ENCODE measurements around the gene PEX14.
A peak's percentile ranks its signal among the peaks of the same experiment; 100 is the strongest.

Gene PEX14

DNA sequence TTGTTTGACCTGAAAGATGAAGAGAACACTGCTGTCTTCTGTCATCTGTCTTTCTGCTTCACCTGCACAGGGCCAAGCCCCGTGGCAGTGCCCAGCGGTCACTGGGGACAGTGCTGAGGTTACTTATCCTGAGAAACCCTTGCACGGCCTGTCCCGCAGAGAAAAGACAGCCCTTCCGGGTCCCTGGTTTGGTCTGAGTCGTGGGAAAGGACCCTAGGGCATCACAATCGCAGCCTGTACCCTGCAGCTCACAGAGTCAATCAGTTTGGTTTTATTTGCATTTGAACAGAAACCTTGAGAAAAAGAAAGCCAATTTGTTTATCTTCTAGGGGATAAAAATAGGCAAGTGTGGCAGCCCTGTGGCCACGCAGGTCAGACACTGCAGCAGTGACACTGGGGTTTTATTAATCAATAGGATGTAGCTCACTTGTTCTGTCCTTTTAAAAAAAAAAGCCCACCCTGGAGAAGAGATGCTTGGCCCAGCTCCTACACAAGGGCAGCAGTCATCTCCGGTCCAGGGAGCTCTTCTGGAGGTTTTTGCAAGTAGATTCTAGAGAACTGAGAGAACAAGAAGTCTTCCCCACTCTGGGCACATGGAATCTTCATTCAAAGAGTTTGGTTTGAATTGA is 120.0 kb downstream of the PEX14 start:
- no peak for DNase-seq (ENCODE audit: low read depth)

DNA sequence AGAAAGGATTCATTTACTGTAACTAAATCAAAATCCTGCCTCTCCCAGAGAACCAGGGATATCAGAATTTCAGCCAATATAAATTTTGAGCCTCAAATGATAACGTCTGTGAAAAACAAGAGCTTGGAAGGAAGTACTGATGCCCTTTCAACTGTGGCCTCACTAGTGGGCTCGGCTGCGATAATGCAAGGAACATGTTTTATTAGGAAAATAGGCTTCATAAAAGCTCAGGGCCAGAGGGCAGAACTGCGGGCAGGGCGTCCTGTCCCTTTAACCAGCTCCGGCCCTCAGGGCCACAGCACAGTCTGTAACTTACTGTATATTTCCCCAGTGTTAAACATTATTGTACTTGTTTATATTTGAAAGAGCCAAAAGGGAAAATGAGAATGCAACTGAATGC is 122.0 kb downstream of the PEX14 start:
- DNase-seq (ENCODE audit: low read depth) = no peak

DNA sequence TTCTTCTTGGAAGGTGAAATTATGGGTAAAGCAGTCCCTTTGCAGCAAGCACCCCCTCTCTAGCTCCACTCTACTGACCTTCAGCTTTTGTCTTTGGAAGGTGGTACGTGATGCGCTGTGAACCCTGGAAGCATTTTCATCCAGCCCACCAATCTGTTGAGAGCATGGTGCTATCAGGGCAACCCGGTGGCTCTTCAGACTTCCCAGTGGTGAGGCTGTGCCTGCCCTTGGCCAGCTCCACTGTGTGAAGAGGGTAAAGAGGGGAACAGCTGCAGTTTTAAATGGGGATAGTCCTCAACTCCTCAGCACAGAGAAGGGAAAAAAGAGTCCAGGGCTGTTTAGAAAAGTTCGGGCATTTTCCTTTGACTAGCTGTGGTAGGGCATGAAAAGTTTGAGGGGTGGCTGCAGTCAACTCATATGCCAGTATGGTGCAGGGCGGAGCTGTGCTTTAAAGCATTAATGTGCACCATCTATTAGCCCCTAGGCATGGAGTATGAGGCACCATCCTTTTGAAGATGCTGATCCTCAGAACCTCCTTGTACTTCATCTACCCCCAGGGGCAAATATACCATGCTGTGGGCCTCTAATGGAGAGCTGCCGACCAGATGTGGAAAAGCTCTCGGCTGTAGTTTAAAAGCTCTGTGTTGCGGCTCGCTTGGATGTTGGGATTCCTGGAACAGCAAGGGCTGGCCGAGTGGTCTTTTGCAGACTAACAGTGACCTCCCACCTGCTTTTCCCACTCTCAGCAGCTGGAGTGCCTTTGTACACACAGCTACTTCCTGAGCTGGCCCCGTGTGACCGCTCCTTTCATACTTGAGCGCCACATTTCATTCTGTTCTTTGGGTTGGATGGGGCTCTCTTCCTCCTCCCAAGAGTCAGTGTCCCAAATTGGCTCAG is 123.0 kb downstream of the PEX14 start:
- no peak for DNase-seq (ENCODE audit: low read depth)

DNA sequence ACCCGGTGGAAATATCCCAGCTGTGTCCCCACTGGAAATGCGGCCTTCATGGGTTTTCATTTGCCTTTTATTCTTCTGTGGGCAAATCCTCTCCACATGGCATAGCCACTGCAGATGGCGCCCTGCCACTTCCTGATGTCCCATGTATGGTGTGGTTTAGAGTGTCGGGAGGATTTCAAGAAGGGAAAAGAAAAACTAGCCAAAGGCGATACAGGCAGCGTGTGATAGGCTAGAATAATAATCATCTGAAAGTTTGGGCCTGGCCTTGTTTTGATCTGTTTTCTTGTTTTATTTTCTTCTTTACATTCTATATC is 123.6 kb downstream of the PEX14 start:
- DNase-seq (ENCODE audit: low read depth) = no peak

DNA sequence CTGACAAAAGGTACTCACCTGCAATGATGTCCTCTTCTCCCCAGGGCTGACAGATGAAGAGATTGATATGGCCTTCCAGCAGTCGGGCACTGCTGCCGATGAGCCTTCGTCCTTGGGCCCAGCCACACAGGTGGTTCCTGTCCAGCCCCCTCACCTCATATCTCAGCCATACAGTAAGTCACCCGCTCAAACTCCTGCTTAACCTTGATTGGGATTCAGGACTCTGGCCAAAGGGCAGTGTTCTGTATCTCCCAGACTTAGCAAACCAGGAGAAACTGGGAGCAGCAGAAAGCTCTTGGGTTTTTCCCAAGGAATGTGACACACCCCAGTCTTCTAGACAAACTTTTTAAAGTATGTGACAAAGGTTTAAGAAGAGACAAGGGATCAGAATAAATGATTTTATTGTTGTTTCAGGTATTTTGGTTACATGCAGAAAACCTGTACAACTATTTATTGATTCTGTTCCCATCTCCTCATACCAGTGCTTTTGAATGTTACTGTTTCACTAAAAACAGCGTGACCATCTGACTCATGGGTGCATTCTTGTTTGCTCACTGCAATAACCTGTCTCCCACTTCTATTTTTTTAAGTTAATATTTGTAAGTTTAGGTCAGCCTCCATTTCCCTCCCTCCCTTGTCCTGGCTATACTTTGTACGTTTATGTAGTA is 124.6 kb downstream of the PEX14 start:
- DNase-seq (ENCODE audit: low read depth) = peak; percentile 82

DNA sequence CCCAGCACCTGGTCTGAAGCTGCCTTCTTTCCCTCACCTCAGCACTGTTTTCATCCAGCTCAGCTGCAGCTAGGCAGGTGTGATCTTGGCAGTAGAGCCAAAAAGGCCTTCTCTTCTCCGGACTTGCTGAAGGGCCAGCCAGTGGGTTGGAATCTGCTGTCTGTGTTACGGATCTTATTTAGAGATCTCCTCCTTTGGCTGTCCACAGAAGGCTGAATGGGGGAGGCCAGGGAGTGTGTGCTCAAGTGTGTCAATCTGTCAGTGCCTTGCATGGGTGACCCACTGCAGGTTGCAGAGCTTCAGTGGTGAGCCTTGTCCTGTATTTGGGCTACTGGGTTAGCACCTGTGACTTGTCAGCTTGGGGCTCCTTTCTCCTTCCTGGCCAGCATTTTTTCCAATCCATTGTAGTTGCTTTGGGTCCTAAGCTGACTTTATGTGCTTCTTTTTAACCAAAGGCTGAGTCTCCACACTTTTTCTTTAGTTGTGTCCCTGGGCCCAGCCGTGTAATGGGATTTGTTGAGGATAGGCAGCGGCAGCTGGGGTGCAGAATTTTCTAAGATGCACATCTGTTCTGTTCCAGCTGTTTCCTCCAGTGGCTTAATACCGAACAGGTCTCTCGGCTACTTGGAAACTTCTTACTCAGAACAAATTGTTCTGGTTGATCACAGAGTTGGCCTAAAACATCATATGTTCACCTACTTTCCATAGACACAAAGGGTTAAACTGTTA is 126.8 kb downstream of the PEX14 start:
- no peak for DNase-seq (ENCODE audit: low read depth)

DNA sequence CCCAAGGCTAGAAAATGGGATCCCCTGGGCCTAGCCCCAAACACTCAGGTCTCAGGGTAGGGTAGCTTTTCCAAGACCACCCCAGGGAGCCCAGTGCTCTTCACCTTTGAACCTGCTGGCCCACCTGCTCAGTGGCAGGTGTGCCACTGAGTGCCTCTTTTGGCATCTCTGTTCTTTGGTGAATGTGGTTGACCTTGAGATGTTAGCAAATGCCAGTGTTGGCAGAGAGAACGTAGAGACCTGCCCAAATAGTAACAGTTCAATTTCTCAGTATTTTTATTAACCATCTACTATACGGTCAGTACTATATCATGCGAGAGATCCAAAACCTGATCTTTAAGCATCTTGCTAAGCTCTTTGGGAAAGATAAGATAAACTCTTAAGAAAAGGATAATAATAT is 128.2 kb downstream of the PEX14 start:
- DNase-seq (ENCODE audit: low read depth) = no peak

DNA sequence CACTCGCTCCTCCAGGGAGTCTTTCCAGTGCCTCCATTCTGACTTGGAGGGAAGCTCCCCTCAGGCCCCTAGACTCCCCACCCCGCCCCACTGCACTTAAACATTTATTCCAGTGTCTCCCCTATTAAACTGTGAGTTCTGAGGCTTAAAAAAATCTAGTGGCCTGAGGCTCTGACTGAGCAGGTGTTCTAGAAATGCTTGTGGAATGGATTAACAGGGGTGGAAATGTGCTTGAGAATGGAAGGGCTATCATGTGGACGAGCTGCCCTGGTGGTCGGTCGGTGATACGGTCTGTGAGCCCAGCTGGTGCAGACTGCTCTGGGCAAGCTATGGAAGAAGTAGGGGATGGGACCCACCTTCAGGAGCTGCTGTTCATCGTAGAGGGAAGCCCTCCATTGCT is 130.2 kb downstream of the PEX14 start:
- no peak for DNase-seq (ENCODE audit: low read depth)

DNA sequence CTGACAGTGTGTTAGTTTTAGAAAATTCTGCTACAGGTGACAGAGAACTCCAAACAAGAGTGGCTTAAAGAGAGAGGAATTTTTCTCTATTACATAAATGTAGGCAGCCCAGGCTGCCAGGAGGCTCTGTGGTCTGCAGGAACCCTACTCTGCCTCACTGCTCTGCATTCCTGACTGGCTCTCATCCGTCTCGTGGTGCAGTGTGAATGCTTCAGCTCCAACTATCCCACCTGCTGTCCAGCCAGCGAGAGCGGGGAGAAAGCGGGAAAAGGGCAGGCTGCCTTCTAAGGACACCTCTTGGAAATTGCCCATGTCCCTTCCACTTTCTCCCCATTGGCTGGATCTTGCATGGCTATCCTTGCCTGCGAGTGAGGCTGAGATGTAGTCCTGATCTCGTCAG is 131.3 kb downstream of the PEX14 start:
- DNase-seq (ENCODE audit: low read depth) = peak; percentile 11

DNA sequence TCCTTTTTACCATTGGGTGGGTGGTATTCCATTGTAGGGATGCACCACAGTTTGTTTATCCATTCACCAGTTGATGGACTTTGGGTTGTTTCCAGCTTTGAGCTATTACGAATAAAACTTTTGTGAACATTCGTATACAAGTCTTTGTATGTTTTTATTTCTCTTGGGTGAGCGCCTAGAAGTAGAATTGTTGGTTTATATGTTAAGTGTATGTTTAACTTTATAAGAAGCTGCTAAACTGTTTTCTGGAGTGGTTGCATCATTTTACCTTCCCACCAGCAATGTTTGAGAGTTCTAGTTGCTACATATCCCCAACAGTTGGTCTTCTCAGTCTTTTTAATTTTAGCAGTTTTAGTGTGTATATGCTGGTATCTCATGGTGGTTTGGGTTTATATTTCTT is 132.5 kb downstream of the PEX14 start:
- peak; percentile 47 for DNase-seq (ENCODE audit: low read depth)

DNA sequence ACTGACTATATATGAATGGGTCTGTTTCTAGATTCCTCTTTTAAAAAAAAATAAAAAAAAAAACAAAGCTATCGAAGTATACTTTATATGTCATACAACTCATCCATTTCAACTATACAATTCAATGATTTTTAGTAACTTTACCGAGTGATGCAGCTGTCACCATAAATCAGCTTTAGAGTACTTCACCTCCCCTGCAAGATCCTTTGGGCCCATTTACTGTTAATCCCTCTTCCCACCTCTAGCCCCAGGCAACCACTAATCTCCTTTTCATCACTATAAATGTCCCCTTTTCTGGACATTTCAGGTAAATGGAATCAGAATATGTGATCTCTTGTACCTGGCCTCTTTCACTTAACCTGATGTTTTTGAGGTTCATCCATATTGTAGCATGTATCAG is 133.9 kb downstream of the PEX14 start:
- DNase-seq (ENCODE audit: low read depth) = no peak

DNA sequence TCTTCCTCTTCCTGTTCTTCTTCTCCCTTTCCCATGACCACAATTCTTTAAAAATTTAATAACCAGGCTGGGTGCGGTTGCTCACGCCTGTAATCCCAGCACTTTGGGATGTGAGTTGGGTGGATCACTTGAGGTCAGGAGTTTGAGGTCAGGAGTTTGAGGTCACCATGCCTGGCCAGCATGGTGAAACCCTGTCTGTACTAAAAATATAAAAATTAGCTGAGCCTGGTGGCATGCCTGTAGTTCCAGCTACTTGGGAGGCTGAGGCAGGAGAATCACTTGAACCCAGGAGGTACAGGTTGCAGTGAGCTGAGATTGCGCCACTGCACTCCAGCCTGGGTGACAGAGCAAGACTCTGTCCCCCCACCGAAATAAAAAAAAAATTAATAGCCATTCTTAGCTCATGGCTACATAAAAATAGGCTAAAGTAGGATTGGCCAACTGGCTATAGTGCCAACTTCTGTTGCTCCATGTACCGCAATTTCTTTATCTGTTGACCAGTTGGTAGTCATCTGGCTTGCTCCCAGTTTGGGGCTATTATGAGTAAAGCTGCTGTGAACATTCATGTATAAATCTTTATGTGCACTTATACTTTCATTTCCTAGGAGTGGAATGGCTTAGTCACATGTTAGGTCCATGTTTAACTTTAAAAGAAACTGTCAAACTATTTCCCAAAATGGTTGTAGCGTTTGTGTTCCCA is 136.3 kb downstream of the PEX14 start:
- no peak for DNase-seq (ENCODE audit: low read depth)

DNA sequence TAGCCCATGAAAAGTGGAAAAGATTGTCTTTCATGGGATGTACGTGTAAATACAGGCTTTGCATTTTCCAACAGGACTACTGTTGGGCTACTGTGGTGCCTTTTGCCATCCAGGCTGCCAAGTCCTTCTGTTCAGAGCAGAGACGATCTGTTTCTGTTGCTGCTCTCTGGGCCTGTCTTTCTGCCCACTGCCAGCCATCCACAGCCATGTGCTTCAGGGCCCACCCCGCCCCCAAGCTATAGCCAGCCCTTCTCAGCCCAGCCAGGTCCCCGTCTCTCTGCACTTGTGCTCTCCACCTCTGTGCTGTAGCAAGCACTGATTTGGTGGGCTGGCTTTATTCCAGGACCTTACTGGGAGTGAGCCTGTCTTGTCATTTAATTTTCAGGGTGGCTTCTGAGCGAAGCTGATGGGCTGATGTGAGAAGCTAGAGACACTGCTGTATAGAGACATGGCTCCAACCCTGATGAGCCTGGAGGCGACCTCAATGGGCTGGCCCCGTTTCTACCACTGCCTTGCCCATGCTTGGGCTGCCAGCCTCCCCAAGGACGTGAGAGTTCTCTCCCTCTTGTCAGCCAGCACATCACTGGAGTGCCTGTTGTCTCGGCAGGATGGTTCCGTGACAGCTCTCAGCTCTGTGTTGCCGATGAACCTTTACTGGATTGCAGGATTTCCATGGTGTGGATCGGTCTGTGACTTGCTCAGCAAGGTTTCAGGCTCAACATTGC is 137.8 kb downstream of the PEX14 start:
- no peak for DNase-seq (ENCODE audit: low read depth)

DNA sequence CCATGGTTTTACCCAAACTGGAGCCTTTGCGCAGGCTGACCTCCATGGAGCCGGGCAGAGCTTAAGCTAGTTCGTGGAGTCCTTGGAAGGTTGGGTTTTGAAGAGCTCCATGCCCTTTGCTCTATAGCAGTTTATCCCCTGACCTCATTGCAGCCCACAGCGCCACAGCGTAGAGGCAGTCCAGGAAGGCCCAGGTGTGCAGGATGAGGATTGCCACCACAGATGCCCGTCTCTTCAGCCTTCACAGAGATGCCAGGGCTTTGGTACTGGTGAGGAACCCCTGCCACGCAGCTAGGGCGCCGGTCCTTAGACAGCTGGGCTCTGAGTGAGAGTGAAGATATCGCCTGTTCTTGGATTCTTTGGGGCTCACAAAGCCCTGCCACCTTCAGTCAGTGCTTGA is 138.6 kb downstream of the PEX14 start:
- no peak for DNase-seq (ENCODE audit: low read depth)

DNA sequence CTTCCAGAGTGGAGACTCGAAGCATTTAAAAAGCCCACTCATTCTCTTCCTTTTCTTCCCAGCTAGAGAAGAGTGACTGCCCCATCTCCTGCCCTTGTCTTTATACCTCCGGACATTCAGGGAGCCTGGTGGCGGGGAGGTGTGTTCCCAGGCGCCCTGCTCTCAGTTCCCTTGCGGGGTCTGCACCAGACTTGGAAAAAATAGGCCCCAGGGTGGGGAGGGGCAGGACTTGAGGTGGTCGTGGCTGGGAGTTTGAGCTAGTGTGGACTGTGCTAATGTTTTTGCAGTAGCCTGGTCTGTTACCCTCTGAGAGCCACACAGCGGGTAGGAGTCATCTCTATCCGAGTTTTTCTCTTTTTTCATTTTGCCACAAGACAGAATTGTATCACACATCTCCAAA is 139.1 kb downstream of the PEX14 start:
- no peak for DNase-seq (ENCODE audit: low read depth)

DNA sequence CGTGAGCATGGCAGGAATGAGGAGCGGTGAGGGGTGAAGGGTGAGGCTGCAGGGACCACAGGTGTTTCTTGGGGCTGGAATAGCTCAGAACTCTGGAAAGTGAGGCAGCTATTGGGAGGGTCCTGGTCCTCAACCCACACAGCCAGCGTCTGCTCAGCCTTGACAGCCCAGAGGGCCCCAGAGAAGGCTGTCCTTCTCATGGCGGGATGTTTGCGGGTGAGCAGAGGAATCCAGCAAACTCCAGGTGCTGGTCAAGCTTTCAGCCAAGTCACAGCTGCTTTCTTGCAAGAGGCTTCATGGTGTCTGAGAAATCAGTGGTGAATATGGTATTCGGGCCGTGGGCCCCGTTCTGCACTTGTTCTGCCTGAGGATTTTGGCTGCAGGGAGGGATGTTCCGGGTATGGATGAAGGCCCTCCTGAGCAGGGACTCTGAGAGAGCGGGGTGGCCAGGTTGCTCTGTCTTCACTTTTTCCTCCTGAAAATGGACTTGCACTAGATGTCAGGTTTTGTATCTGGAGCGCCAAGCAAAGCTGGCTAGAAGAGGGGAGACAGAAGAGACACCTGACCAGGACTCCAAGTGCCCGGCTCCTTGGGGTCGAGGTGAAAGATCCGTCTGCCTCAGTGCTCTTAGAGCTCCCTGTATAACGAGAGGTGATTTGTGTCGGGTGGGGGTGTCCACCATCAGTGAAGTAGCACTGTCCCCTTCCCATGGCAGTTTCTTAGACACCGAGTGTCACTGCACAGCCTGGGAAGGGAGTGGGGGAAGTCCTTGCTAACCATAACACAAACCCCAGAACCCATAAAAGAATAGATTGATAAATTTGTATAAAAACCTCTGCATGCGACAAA is 139.9 kb downstream of the PEX14 start:
- no peak for DNase-seq (ENCODE audit: low read depth)

DNA sequence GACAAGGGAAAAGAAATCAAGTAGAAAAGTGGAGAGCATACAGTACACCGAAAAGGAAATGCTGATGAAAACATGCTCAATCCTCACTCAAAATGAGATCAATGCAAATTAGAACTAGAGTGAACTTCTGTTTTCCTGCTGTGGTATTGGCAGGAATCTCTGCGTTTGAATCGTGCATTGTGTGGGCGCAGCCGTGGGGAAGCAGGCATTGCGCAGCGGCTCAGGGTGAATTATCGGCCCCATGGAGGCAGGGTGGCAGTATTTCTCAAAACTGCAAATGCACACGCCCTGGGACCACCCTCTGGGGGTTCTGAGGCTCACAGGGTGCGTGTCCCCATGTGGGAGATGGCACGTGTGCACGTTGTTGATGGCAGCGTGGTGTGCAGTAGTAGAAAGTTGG is 140.6 kb downstream of the PEX14 start:
- no peak for DNase-seq (ENCODE audit: low read depth)

DNA sequence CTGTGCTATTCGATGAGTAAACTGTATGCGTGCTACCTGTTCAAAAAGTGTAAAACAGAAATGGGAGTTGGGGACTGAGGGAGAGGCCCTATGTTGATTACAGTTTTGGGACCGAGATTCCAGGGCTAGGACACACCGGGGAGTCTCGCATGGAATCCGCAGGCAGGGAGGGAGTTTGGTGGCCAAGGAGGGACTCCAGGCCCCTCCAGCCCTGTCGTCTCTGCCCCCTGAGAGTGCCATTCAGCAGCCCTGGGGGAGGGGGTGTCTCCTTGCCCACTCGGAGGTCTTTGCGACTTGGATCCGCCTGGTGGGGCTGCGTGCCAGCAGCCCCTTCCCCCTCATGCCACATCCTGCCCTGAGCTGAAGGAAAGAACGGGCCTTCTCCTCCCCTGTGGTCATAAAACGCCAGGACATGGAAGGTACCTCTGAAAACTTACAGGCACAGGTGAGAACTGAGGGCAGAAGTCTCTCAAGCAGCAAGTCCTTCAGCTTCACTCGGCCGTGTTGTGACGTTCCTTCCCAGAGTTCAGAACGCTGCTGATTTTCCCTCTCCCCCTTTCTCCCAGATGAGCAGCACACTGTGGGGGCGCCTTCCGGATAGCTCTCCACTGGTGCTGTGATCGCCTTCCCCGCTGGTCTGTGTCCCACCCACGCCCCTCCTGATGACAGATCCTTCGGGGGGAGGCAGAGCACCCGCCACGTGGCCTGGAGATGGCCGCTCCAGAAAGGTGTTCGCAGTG is 141.4 kb downstream of the PEX14 start:
- no peak for DNase-seq (ENCODE audit: low read depth)

DNA sequence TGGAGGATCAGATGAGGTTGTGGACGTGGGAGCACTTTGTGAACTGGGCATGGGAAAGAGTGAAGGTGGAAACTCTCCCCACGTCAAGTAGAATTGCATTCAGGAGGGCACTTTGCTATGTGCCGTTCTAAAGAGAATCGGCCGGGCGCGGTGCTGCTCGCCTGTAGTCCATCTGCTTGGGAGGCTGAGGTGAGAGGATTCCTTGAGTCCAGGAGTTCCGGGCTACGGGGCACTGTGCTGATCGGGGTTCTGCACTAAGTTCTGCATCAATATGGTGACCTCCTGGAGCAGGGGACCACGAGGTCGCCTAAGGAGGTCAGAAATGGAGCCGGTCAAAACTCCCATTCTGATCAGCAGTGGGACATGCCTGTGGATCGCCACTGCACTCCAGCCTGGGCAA is 141.9 kb downstream of the PEX14 start:
- DNase-seq (ENCODE audit: low read depth) = no peak

DNA sequence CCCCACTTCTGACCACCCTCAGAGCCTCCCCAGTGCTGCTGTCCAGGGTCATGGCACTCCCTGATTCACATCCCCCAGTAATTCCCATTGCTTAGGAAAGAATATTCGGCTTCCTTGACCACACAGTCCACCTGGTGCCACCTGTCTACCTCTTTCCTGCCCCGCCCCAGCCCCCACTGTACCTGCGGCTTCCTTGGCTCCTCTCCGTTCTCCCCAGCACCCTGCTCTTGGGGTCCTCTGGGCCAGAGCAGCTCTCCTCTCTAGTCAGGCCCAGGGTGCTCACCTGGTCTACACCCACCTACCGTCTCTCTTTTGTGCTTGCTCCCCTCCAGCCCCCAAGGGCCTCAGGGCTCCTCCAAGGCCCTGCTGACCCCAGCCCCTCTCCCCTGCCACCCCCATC is 142.6 kb downstream of the PEX14 start:
- DNase-seq (ENCODE audit: low read depth) = no peak
